ENCODE measurements around the gene FRK. TPM values are rescaled to one million over a fixed set of nuclear protein-coding genes. Genes with fewer than 3 reads are reported as not detected.
"Not testable (repeated sequence)": the region's sequence is repeated elsewhere in the genome, so short reads cannot be mapped to it uniquely, and the experiment has no call there.

FRK gene
- total RNA-seq, 1 donor from 2014 or later, result 0.05 TPM

DNA sequence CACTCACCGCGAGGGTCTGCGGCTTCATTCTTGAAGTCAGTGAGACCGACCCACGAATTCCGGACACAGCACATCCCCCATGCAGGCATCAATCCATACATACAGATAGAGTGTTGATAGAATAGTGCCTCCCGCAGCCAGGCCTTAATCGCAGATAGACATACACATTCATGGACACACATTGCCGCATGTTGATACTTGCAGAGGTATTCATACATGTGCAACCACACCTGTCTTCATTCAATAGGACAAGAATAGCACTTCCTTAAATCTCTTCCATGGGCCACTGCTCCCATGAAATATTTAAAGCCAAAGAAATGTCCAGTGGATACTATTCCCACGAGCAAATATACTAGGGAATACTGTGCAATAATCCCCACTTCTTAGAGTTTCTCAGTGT is 170.5 kb downstream of the FRK start:
- TF ChIP-seq, protein P1, sequence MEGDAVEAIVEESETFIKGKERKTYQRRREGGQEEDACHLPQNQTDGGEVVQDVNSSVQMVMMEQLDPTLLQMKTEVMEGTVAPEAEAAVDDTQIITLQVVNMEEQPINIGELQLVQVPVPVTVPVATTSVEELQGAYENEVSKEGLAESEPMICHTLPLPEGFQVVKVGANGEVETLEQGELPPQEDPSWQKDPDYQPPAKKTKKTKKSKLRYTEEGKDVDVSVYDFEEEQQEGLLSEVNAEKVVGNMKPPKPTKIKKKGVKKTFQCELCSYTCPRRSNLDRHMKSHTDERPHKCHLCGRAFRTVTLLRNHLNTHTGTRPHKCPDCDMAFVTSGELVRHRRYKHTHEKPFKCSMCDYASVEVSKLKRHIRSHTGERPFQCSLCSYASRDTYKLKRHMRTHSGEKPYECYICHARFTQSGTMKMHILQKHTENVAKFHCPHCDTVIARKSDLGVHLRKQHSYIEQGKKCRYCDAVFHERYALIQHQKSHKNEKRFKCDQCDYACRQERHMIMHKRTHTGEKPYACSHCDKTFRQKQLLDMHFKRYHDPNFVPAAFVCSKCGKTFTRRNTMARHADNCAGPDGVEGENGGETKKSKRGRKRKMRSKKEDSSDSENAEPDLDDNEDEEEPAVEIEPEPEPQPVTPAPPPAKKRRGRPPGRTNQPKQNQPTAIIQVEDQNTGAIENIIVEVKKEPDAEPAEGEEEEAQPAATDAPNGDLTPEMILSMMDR (IDR thresholded peaks at IDR 0.05), result no peak
- Mint-ChIP-seq H3K4me3 (ENCODE audit: unreplicated experiment) (no peak overlapping the region), H3K9me3 (ENCODE audit: unreplicated experiment) (no peaks in the 10 kb centered on the region), H3K36me3 (ENCODE audit: unreplicated experiment) (no peaks in the 10 kb centered on the region), H3K27ac (ENCODE audit: unreplicated experiment) (no peak overlapping the region), H3K27me3 (ENCODE audit: unreplicated experiment) (peaks cover 4% of the 10 kb centered on the region), H3K4me1 (ENCODE audit: unreplicated experiment) (peaks cover 5% of the 10 kb centered on the region)
- no peak for DNase-seq (ENCODE audit: extremely low spot score, unreplicated experiment)

DNA sequence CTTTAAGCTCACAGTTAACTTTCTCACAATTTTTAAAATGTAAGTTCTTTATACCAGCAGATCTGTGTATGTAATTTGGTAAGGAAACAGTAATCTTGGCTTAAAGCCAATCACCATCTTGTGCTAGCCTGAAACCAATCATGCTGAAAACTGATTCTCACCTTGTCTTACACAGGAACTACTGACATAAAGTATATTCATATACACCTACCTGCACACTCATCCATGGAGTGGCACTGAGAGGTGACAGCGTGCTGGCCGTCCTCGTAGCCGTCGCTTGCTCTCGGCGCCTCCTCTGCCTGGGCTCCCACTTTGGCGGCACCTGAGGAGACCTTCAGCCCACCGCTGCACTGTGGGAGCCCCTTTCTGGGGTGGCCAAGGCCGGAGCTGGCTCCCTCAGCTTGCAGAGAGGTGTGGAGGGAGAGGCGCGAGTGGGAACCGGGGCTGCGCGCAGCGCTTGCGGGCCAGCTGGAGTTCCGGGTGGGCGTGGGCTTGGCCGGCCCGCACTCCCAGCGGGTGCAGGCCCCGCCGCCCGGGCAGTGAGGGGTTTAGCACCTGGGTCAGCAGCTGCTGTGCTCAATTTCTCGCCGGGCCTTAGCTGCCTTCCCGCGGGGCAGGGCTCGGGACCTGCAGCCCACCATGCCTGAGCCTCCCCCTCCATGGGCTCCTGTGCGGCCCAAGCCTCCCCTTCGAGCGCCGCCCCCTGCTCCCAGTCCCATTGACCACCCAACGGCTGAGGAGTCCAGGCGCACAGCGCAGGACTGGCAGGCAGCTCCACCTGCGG is 171.8 kb downstream of the FRK start:
- not testable (repeated sequence) for H3K9me3 Mint-ChIP-seq (ENCODE audit: unreplicated experiment)

DNA sequence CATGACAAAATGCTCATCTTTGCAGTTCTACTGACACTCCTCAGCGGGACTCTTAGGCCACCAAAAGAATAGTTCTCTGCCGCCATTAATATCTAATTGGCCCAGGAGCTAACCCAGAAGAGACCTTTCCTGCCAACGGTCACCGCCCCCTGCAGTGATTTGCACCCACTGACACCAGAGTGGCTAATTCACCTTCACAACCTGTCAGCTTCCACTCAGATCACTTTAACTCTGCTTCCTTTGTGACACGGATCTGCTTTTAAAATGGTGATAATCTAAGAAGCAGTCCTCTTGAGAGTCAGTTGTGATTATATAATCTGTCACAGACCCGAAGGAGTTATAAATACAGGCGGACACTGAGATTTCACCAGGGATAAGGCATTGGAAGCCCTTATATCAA is 172.8 kb downstream of the FRK start:
- no peak for DNase-seq (ENCODE audit: extremely low spot score, unreplicated experiment)
- no peaks in the 10 kb centered on the region for H3K36me3 Mint-ChIP-seq (ENCODE audit: unreplicated experiment)
- H3K4me3 Mint-ChIP-seq (ENCODE audit: unreplicated experiment), result no peak overlapping the region
- TF ChIP-seq, protein P1 (IDR thresholded peaks at IDR 0.05), result no peak
- no peaks in the 10 kb centered on the region for H3K27me3 Mint-ChIP-seq (ENCODE audit: unreplicated experiment)
- no peak overlapping the region for H3K27ac Mint-ChIP-seq (ENCODE audit: unreplicated experiment)
- H3K9me3 Mint-ChIP-seq (ENCODE audit: unreplicated experiment), result no peaks in the 10 kb centered on the region
- H3K4me1 Mint-ChIP-seq (ENCODE audit: unreplicated experiment), result peaks cover 5% of the 10 kb centered on the region

More for the DNA sequence above, 171.8 kb downstream of the FRK start:
- not testable (repeated sequence) for H3K4me1 Mint-ChIP-seq (ENCODE audit: unreplicated experiment); DNase-seq (ENCODE audit: extremely low spot score, unreplicated experiment); H3K4me3 Mint-ChIP-seq (ENCODE audit: unreplicated experiment); H3K36me3 Mint-ChIP-seq (ENCODE audit: unreplicated experiment); H3K27me3 Mint-ChIP-seq (ENCODE audit: unreplicated experiment); H3K27ac Mint-ChIP-seq (ENCODE audit: unreplicated experiment)

DNA sequence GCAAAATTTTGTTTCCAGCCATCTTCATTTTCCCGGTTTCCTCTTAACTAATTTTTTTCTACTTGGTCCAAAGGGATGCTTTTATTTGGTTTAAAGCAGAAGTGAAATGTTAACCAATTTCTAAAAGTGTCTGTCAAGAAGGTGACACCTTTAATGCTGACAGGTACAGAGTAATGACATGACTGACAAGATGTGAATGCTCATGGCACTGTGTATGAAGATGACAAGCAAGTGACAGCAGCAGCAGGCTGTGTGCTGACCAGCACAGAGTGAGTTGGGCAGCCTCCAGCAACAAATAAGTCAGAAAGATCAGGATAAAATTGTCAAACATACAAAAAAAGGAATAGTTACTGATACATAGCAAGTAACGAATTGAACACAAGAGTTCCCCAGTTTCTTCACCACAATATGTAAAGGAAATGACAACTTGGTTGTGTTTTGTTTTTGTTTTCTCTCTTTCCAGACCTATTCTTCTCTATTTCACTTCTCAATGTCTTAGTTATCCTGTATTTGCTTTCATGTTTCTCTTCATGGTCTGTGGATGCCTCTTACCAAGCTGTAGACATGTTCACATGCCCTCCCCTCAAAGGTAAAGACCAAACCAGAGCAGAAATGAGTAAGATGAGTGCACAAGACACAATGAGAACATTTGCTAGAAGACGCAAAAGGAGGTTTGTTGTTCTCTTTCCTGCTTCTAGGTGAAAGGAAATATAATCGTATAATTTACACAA is 174.9 kb downstream of the FRK start:
- H3K4me1 Mint-ChIP-seq (ENCODE audit: unreplicated experiment), result peaks cover under 1% of the 10 kb centered on the region
- no peak for DNase-seq (ENCODE audit: extremely low spot score, unreplicated experiment)
- H3K27ac Mint-ChIP-seq (ENCODE audit: unreplicated experiment), result no peak overlapping the region
- H3K36me3 Mint-ChIP-seq (ENCODE audit: unreplicated experiment), result no peaks in the 10 kb centered on the region
- H3K4me3 Mint-ChIP-seq (ENCODE audit: unreplicated experiment), result no peak overlapping the region
- no peaks in the 10 kb centered on the region for H3K9me3 Mint-ChIP-seq (ENCODE audit: unreplicated experiment)
- H3K27me3 Mint-ChIP-seq (ENCODE audit: unreplicated experiment), result peaks cover 3% of the 10 kb centered on the region
- TF ChIP-seq, protein P1 (IDR thresholded peaks at IDR 0.05), result no peak

DNA sequence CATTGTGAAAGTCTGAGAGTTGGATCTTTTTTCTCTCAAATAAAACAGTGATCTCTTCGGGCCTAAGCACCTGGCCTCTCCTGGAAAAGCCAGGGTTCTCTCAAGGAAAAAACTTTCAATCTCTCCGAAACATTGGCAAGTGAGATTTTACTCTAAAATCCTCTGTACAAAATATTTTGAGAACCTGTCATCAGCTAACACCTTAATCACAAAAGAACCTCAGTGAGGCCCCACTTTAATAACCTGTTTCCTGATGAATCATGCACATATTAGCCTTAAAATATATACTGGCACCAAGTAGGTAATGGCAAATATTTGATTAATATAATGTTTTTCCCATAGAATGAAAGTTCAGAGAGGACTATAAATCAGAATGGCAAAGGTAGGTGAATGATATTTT is 177.9 kb downstream of the FRK start:
- H3K9me3 Mint-ChIP-seq (ENCODE audit: unreplicated experiment), result no peaks in the 10 kb centered on the region
- H3K27ac Mint-ChIP-seq (ENCODE audit: unreplicated experiment), result no peak overlapping the region
- H3K4me3 Mint-ChIP-seq (ENCODE audit: unreplicated experiment), result no peak overlapping the region
- H3K36me3 Mint-ChIP-seq (ENCODE audit: unreplicated experiment), result no peaks in the 10 kb centered on the region
- peaks cover 3% of the 10 kb centered on the region for H3K27me3 Mint-ChIP-seq (ENCODE audit: unreplicated experiment)
- no peaks in the 10 kb centered on the region for H3K4me1 Mint-ChIP-seq (ENCODE audit: unreplicated experiment)
- DNase-seq (ENCODE audit: extremely low spot score, unreplicated experiment), result no peak
- TF ChIP-seq, protein P1 (IDR thresholded peaks at IDR 0.05), result no peak

Measured in osteocyte (in vitro differentiated cells).